Measurements from ENCODE around the gene CASP7.

DNA sequence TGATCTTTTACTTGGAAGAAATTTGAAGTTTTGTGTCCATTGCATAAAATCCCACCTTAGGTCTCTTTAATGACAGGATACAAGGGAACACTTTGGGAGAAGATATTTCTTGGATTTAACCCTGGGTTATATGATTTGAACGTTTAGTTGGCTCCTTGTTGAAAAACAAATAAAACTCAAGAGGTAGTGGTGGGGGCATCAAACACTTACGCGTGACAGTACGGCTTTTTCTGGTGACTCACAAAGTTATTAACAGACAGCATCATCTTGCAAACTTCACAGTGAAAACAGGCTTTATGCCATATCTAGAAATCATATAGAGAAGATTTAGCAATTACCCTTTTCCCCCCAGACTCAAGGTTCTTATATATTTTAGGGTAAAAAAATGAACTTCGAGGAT lies 16.6 kb upstream of the CASP7 start:
- TF ChIP-seq SIN3A (IDR thresholded peaks at IDR 0.05; ENCODE audit: borderline replicate concordance, insufficient read depth, low read depth, low read length), result no peak
- TF ChIP-seq, protein P1, sequence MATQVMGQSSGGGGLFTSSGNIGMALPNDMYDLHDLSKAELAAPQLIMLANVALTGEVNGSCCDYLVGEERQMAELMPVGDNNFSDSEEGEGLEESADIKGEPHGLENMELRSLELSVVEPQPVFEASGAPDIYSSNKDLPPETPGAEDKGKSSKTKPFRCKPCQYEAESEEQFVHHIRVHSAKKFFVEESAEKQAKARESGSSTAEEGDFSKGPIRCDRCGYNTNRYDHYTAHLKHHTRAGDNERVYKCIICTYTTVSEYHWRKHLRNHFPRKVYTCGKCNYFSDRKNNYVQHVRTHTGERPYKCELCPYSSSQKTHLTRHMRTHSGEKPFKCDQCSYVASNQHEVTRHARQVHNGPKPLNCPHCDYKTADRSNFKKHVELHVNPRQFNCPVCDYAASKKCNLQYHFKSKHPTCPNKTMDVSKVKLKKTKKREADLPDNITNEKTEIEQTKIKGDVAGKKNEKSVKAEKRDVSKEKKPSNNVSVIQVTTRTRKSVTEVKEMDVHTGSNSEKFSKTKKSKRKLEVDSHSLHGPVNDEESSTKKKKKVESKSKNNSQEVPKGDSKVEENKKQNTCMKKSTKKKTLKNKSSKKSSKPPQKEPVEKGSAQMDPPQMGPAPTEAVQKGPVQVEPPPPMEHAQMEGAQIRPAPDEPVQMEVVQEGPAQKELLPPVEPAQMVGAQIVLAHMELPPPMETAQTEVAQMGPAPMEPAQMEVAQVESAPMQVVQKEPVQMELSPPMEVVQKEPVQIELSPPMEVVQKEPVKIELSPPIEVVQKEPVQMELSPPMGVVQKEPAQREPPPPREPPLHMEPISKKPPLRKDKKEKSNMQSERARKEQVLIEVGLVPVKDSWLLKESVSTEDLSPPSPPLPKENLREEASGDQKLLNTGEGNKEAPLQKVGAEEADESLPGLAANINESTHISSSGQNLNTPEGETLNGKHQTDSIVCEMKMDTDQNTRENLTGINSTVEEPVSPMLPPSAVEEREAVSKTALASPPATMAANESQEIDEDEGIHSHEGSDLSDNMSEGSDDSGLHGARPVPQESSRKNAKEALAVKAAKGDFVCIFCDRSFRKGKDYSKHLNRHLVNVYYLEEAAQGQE (IDR thresholded peaks at IDR 0.05; ENCODE audit: insufficient read depth in 1 of 2, low read depth in 2 of 2, low read length in 1 of 2), result no peak
- TF ChIP-seq, protein P2, sequence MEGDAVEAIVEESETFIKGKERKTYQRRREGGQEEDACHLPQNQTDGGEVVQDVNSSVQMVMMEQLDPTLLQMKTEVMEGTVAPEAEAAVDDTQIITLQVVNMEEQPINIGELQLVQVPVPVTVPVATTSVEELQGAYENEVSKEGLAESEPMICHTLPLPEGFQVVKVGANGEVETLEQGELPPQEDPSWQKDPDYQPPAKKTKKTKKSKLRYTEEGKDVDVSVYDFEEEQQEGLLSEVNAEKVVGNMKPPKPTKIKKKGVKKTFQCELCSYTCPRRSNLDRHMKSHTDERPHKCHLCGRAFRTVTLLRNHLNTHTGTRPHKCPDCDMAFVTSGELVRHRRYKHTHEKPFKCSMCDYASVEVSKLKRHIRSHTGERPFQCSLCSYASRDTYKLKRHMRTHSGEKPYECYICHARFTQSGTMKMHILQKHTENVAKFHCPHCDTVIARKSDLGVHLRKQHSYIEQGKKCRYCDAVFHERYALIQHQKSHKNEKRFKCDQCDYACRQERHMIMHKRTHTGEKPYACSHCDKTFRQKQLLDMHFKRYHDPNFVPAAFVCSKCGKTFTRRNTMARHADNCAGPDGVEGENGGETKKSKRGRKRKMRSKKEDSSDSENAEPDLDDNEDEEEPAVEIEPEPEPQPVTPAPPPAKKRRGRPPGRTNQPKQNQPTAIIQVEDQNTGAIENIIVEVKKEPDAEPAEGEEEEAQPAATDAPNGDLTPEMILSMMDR (IDR thresholded peaks at IDR 0.05), result no peak
- TF ChIP-seq POLR2AphosphoS5 (IDR thresholded peaks at IDR 0.05; ENCODE audit: low read depth, low read length), result no peak

All from Panc1 (cell line).